ENCODE data around the gene HTR2C.
"Not testable (repeated sequence)": the region's sequence is repeated elsewhere in the genome, so short reads cannot be mapped to it uniquely, and the experiment has no call there.

GRCh38 chrX:114937090-114937489, 353.2 kb downstream of the HTR2C start:
- TF ChIP-seq CTCF, POLR2A (IDR thresholded peaks at IDR 0.05): not testable (repeated sequence)

Measured in uterus (tissue), 2 donors.